Uterus (tissue), 4 donors: ENCODE data around the gene FCHSD2. TPM values are rescaled to one million over a fixed set of nuclear protein-coding genes. Genes with fewer than 3 reads are reported as not detected.

Experiments
- DNase-seq, 2 donors: peaks; one replicate each; pipeline ENCODE4 v3.0.0-alpha.2; 2019 to 2020
- H3K27ac ChIP-seq, 2 donors: fragments of 200-600 bp; sonication (generic); 1 replicate in 1 of 2; 2 replicates in 1 of 2; pipeline ENCODE4 v1.5.1; 2016 to 2018
- H3K27me3 ChIP-seq, 2 donors: fragments of 200-600 bp; sonication (generic); one replicate each; pipeline ENCODE4 v1.5.1; 2018 to 2019; ENCODE audit warnings: control low read depth in 1 of 2
- H3K36me3 ChIP-seq, 2 donors: fragments of 200-600 bp; sonication (generic); one replicate each; pipeline ENCODE4 v1.5.1; 2019; ENCODE audit warnings: control low read depth in 1 of 2
- H3K4me1 ChIP-seq, 2 donors: fragments of 200-600 bp; sonication (generic); one replicate each; pipeline ENCODE4 v1.5.1; 2018 to 2019; ENCODE audit warnings: control low read depth in 1 of 2
- H3K4me3 ChIP-seq, 2 donors: fragments of 200-600 bp; sonication (generic); 1 replicate in 1 of 2; 2 replicates in 1 of 2; pipeline ENCODE4 v1.5.1; 2018 to 2019; ENCODE audit warnings: mild to moderate bottlenecking in 1 of 2
- H3K9me3 ChIP-seq, 2 donors: fragments of 200-600 bp; sonication (generic); one replicate each; pipeline ENCODE4 v1.5.1; 2019; ENCODE audit warnings: control low read depth in 1 of 2
- CTCF ChIP-seq, 4 experiments: fragments of 200-600 bp in 2 of 4; fragments of 450-650 bp in 2 of 4; sonication (generic) in 2 of 4; IDR thresholded peaks; one replicate each; pipeline ENCODE4 v1.5.1; 2016 to 2019; ENCODE audit warnings: antibody characterized with exemption in 4 of 4, mild to moderate bottlenecking in 2 of 4, moderate library complexity in 1 of 4
- POLR2A ChIP-seq, 2 donors: fragments of 450-650 bp; IDR thresholded peaks; one replicate each; pipeline ENCODE4 v1.6.1; 2016; ENCODE audit warnings: antibody characterized with exemption in 2 of 2, mild to moderate bottlenecking in 1 of 2, moderate library complexity in 1 of 2
- intact Hi-C: fragments of 100-400 bp; cut with DNase I; formaldehyde crosslinking; loops from one replicate; pipeline ENCODE4 v1.15.1; 2023; ENCODE audit warnings: low total_unique reads
- total RNA-seq, 4 donors: library from RNA; depleted of rRNA in 3 of 4; stranded (reverse); fragments of >200 nt in 3 of 4; gene quantifications; one replicate each; pipeline versions ENCODE4 v1.1.0 to v1.2.4, GENCODE V29; 2014 to 2023
- donor health status: DM: yes; HTN: yes; CAD: no.

Gene FCHSD2
- total RNA-seq, 4 donors from 2014 or later, result 13.6 to 73.9 (median 27.7) TPM

- no peak for DNase-seq
- intact Hi-C loops, result no loop called here
- H3K4me3 ChIP-seq, result no peak overlapping the region
Measured at GRCh38 chr11:72989727-72990126, 152.4 kb downstream of the FCHSD2 start.

GRCh38 chr11:72988821-72989220, 153.3 kb downstream of the FCHSD2 start:
- H3K4me1 ChIP-seq, result no peaks in the 10 kb centered on the region
- no peaks in the 10 kb centered on the region for H3K27me3 ChIP-seq
- H3K9me3 ChIP-seq, result no peaks in the 10 kb centered on the region
- H3K4me3 ChIP-seq, result no peak overlapping the region
- no peak overlapping the region for H3K27ac ChIP-seq
- TF ChIP-seq POLR2A (IDR thresholded peaks at IDR 0.05) (no peak), CTCF (IDR thresholded peaks at IDR 0.05) (no peak)
- no peak for DNase-seq
- intact Hi-C loops, result no loop called here
- H3K36me3 ChIP-seq, result no peaks in the 10 kb centered on the region

More at GRCh38 chr11:72989727-72990126, 152.4 kb downstream of the FCHSD2 start:
- no peak overlapping the region for H3K27ac ChIP-seq
- H3K9me3 ChIP-seq, result no peaks in the 10 kb centered on the region
- H3K36me3 ChIP-seq, result no peaks in the 10 kb centered on the region
- no peaks in the 10 kb centered on the region for H3K27me3 ChIP-seq
- TF ChIP-seq POLR2A (IDR thresholded peaks at IDR 0.05), result no peak
- no peak for TF ChIP-seq CTCF (IDR thresholded peaks at IDR 0.05)
- no peaks in the 10 kb centered on the region for H3K4me1 ChIP-seq

GRCh38 chr11:72985645-72986044, 156.5 kb downstream of the FCHSD2 start:
- TF ChIP-seq POLR2A (IDR thresholded peaks at IDR 0.05) (no peak), CTCF (IDR thresholded peaks at IDR 0.05) (no peak)
- no peaks in the 10 kb centered on the region for H3K9me3 ChIP-seq

GRCh38 chr11:72984453-72985077, 157.6 kb downstream of the FCHSD2 start:
- no peak overlapping the region for H3K27ac ChIP-seq
- H3K9me3 ChIP-seq, result no peaks in the 10 kb centered on the region
- H3K36me3 ChIP-seq, result no peaks in the 10 kb centered on the region
- TF ChIP-seq POLR2A (IDR thresholded peaks at IDR 0.05), result no peak
- no peak for TF ChIP-seq CTCF (IDR thresholded peaks at IDR 0.05)
- no peak for DNase-seq
- intact Hi-C loops, result no loop called here
- no peaks in the 10 kb centered on the region for H3K27me3 ChIP-seq
- H3K4me1 ChIP-seq, result no peaks in the 10 kb centered on the region
- no peak overlapping the region for H3K4me3 ChIP-seq

More at GRCh38 chr11:72985645-72986044, 156.5 kb downstream of the FCHSD2 start:
- DNase-seq, result no peak
- H3K27me3 ChIP-seq, result no peaks in the 10 kb centered on the region
- intact Hi-C loops, result no loop called here
- no peak overlapping the region for H3K4me3 ChIP-seq
- H3K36me3 ChIP-seq, result no peaks in the 10 kb centered on the region
- no peaks in the 10 kb centered on the region for H3K4me1 ChIP-seq
- H3K27ac ChIP-seq, result no peak overlapping the region

- Histone ChIP-seq H3K4me3 (no peak overlapping the region), H3K36me3 (no peaks in the 10 kb centered on the region), H3K4me1 (no peaks in the 10 kb centered on the region), H3K9me3 (no peaks in the 10 kb centered on the region), H3K27ac (no peak overlapping the region), H3K27me3 (no peaks in the 10 kb centered on the region)
- DNase-seq, result no peak
- intact Hi-C loops, result no loop called here
- no peak for TF ChIP-seq POLR2A (IDR thresholded peaks at IDR 0.05)
- TF ChIP-seq CTCF (IDR thresholded peaks at IDR 0.05), result no peak
Measured at GRCh38 chr11:72983560-72983959, 158.6 kb downstream of the FCHSD2 start.
